Vagina (tissue), 2 donors: ENCODE measurements around the gene CYP4F22.

ENCODE experiments used
- CTCF ChIP-seq, 3 experiments: fragments of 450-650 bp in 2 of 3; fragments of 200-600 bp in 1 of 3; sonication (generic) in 1 of 3; IDR thresholded peaks; one replicate each; pipeline ENCODE4 v1.5.1; 2017 to 2019; ENCODE audit warnings: antibody characterized with exemption in 3 of 3, mild to moderate bottlenecking in 2 of 3, moderate library complexity in 2 of 3
- POLR2A ChIP-seq, 2 donors: fragments of 450-650 bp; IDR thresholded peaks; one replicate each; pipeline ENCODE4 v1.6.1; 2017; ENCODE audit warnings: antibody characterized with exemption in 2 of 2, mild to moderate bottlenecking in 2 of 2, moderate library complexity in 2 of 2
- POLR2AphosphoS5 ChIP-seq, 2 donors: sonication (generic); formaldehyde crosslinking; IDR thresholded peaks; one replicate each; pipeline ENCODE4 v1.9.0; 2017; ENCODE audit warnings: antibody characterized with exemption in 2 of 2, mild to moderate bottlenecking in 2 of 2, low read depth in 1 of 2; ENCODE audit not compliant: insufficient read depth in 1 of 2

- TF ChIP-seq POLR2A (IDR thresholded peaks at IDR 0.05) (no peak), CTCF (IDR thresholded peaks at IDR 0.05) (no peak), POLR2AphosphoS5 (IDR thresholded peaks at IDR 0.05; ENCODE audit: insufficient read depth in 1 of 2, low read depth in 1 of 2) (no peak)
Observed at GRCh38 chr19:15548648-15549047, 40.3 kb downstream of the CYP4F22 start.
